H1 (cell line): Measurements from ENCODE around the gene NPTXR. TPM values are rescaled to one million over a fixed set of nuclear protein-coding genes. Genes with fewer than 3 reads are reported as not detected.
A peak's percentile ranks its signal among the peaks of the same experiment; 100 is the strongest.

Experiments
- CTCF ChIA-PET: fragments of 300-600 bp; sonication (Branson Sonifier 250); formaldehyde crosslinking; loops from one replicate; lab custom pipeline; 2021; ENCODE audit not compliant: partially characterized antibody; lab: Charles Lee
- POLR2A ChIA-PET: fragments of 300-600 bp; sonication (Branson Sonifier 250); formaldehyde crosslinking; loops from one replicate; lab custom pipeline; 2021; ENCODE audit warnings: inconsistent platforms; ENCODE audit not compliant: partially characterized antibody; lab: Charles Lee
- DNase-seq, 2 experiments: peaks; one replicate each; pipeline versions ENCODE4 v3.0.0 to v3.0.0-alpha.2; 2010 to 2022; ENCODE audit warnings: low spot score in 2 of 2, low read depth in 1 of 2, mixed read lengths in 1 of 2
- FAIRE-seq: peaks from 2 replicates; lab custom pipeline; 2011; peaks lifted over from hg19 to GRCh38; lab: Jason Lieb, UNC
- H2AFZ ChIP-seq: 2 replicates; pipeline ENCODE4 v1.8.1; 2012; ENCODE audit warnings: low read length, inconsistent platforms
- H2AK5ac ChIP-seq: 2 replicates; pipeline ENCODE4 v1.6.1; 2013; ENCODE audit warnings: low read depth, low read length
- H2BK120ac ChIP-seq: replicated peaks from 2 replicates; pipeline ENCODE3; 2013; ENCODE audit warnings: low read depth, low read length, inconsistent platforms
- H2BK12ac ChIP-seq: 2 replicates; pipeline ENCODE4 v1.6.1; 2013; ENCODE audit warnings: low read depth, low read length
- H2BK15ac ChIP-seq: 2 replicates; pipeline ENCODE4 v1.6.1; 2013; ENCODE audit warnings: low read length
- H2BK20ac ChIP-seq: 2 replicates; pipeline ENCODE4 v1.6.1; 2013; ENCODE audit warnings: low read length
- H2BK5ac ChIP-seq: 2 replicates; pipeline ENCODE4 v1.6.1; 2013; ENCODE audit warnings: low read depth, low read length
- H3K14ac ChIP-seq: 2 replicates; pipeline ENCODE4 v1.6.1; 2013; ENCODE audit warnings: inconsistent platforms; ENCODE audit not compliant: insufficient read length
- H3K18ac ChIP-seq: 2 replicates; pipeline ENCODE4 v1.6.1; 2013; ENCODE audit warnings: low read length; ENCODE audit errors: extremely low read depth
- H3K23ac ChIP-seq: 2 replicates; pipeline ENCODE4 v1.6.1; 2013; ENCODE audit warnings: inconsistent platforms; ENCODE audit not compliant: insufficient read length
- H3K23me2 ChIP-seq: 2 replicates; pipeline ENCODE4 v1.6.1; 2013; ENCODE audit warnings: low read depth, low read length
- H3K27ac ChIP-seq: 2 replicates; pipeline ENCODE4 v1.6.1; 2011; ENCODE audit warnings: low read depth, low read length, inconsistent platforms
- H3K27me3 ChIP-seq, 4 experiments: replicated peaks in 1 of 4; 1 replicate in 1 of 4; 2 replicates in 3 of 4; pipeline versions ENCODE4 v1.6.1 to v1.8.1; 2011 to 2013; ENCODE audit warnings: low read length in 3 of 4, mild to moderate bottlenecking in 3 of 4, inconsistent platforms in 2 of 4, mixed read lengths in 2 of 4, moderate library complexity in 1 of 4; ENCODE audit not compliant: control insufficient read depth in 3 of 4, insufficient read depth in 3 of 4; ENCODE audit errors: extremely low read depth in 1 of 4
- H3K36me3 ChIP-seq, 4 experiments: 2 replicates each; pipeline versions ENCODE4 v1.6.1 to v1.8.1; 2011 to 2013; ENCODE audit warnings: mild to moderate bottlenecking in 4 of 4, low read length in 3 of 4, moderate library complexity in 2 of 4, control low read depth in 1 of 4, inconsistent platforms in 1 of 4; ENCODE audit not compliant: insufficient read depth in 4 of 4, control insufficient read depth in 2 of 4
- H3K4ac ChIP-seq: replicated peaks from 2 replicates; pipeline ENCODE3; 2013; ENCODE audit warnings: low read length, low read depth, mixed read lengths, inconsistent platforms; ENCODE audit not compliant: insufficient read length
- H3K4me1 ChIP-seq, 4 experiments: replicated peaks in 1 of 4; 1 replicate in 1 of 4; 2 replicates in 3 of 4; pipeline versions ENCODE4 v1.6.1 to v1.8.1; 2011 to 2013; ENCODE audit warnings: low read length in 3 of 4, inconsistent platforms in 2 of 4, mixed read lengths in 1 of 4; ENCODE audit not compliant: insufficient read depth in 4 of 4, control insufficient read depth in 3 of 4
- H3K4me2 ChIP-seq, 2 experiments: 2 replicates each; pipeline versions ENCODE4 v1.6.1 to v1.8.1; 2011 to 2013; ENCODE audit warnings: low read depth in 2 of 2, low read length in 2 of 2, control low read depth in 1 of 2, inconsistent platforms in 1 of 2, mild to moderate bottlenecking in 1 of 2; ENCODE audit not compliant: insufficient read depth in 1 of 2
- H3K4me3 ChIP-seq, 4 experiments: fragments of 200-600, 300-600 bp in 1 of 4; sonication (generic), shearing (Covaris generic), sonication (Bioruptor Twin) in 1 of 4; 2 replicates each; pipeline versions ENCODE4 v1.5.1 to v1.8.1; 2011 to 2016; ENCODE audit warnings: low read length in 4 of 4, low read depth in 3 of 4, control low read depth in 2 of 4, inconsistent platforms in 2 of 4, mild to moderate bottlenecking in 2 of 4, mixed read lengths in 1 of 4, moderate library complexity in 1 of 4; ENCODE audit not compliant: insufficient read depth in 2 of 4; ENCODE audit errors: extremely low read depth in 1 of 4
- H3K56ac ChIP-seq: replicated peaks from 2 replicates; pipeline ENCODE3; 2013; ENCODE audit warnings: low read depth, mild to moderate bottlenecking, mixed read lengths, low read length, inconsistent platforms; ENCODE audit not compliant: insufficient read length
- H3K79me1 ChIP-seq: 2 replicates; pipeline ENCODE4 v1.6.1; 2013; ENCODE audit warnings: low read depth, low read length, control low read depth
- H3K79me2 ChIP-seq, 2 experiments: 2 replicates each; pipeline versions ENCODE4 v1.6.1 to v1.8.1; 2012 to 2013; ENCODE audit warnings: low read length in 2 of 2, mild to moderate bottlenecking in 2 of 2, inconsistent platforms in 1 of 2; ENCODE audit not compliant: insufficient read depth in 2 of 2, control insufficient read depth in 1 of 2
- H3K9ac ChIP-seq, 4 experiments: replicated peaks in 1 of 4; 1 replicate in 1 of 4; 2 replicates in 3 of 4; pipeline versions ENCODE4 v1.6.1 to v1.8.1; 2011 to 2013; ENCODE audit warnings: low read depth in 3 of 4, low read length in 3 of 4, control low read depth in 2 of 4, mild to moderate bottlenecking in 2 of 4, moderate library complexity in 2 of 4, inconsistent platforms in 1 of 4; ENCODE audit errors: extremely low read depth in 1 of 4
- H3K9me3 ChIP-seq, 2 experiments: 2 replicates each; pipeline versions ENCODE4 v1.6.1 to v1.8.1; 2012 to 2013; ENCODE audit warnings: mild to moderate bottlenecking in 2 of 2, moderate library complexity in 2 of 2, control low read depth in 1 of 2, inconsistent platforms in 1 of 2, low read depth in 1 of 2, low read length in 1 of 2, mixed read lengths in 1 of 2; ENCODE audit not compliant: insufficient read depth in 2 of 2
- H4K20me1 ChIP-seq, 2 experiments: replicated peaks in 1 of 2; 2 replicates each; pipeline versions ENCODE3 to v1.8.1; 2011 to 2013; ENCODE audit warnings: inconsistent platforms in 2 of 2, low read length in 2 of 2, mild to moderate bottlenecking in 1 of 2; ENCODE audit not compliant: insufficient read depth in 2 of 2, control insufficient read depth in 1 of 2
- H4K5ac ChIP-seq: 2 replicates; pipeline ENCODE4 v1.6.1; 2013; ENCODE audit warnings: low read length, low read depth, mixed read lengths, inconsistent platforms; ENCODE audit not compliant: insufficient read length
- H4K8ac ChIP-seq: 2 replicates; pipeline ENCODE4 v1.8.0; 2013; ENCODE audit warnings: mild to moderate bottlenecking, moderate library complexity, low read length, inconsistent platforms; ENCODE audit not compliant: insufficient read depth; ENCODE audit errors: extremely low read depth
- H4K91ac ChIP-seq: replicated peaks from 2 replicates; pipeline ENCODE3; 2013; ENCODE audit warnings: low read length, mixed read lengths, inconsistent platforms; ENCODE audit not compliant: insufficient read length
- USF2 ChIP-seq: IDR thresholded peaks from 2 replicates; pipeline ENCODE4 v1.6.1; 2011; ENCODE audit warnings: low read length, improper control_type of control experiment
- whole genome bisulfite sequencing, 2 experiments: shearing (Covaris generic) in 1 of 2; methylation state at CpG; one replicate each; pipeline versions ENCODE4 v1.1.6 to v1.1.7; 2013 to 2015; ENCODE audit warnings: low lambda C conversion rate in 2 of 2, mixed read lengths in 2 of 2, inconsistent platforms in 1 of 2, low coverage in 1 of 2, missing lambda C conversion rate in 1 of 2; ENCODE audit not compliant: insufficient replicate concordance in 2 of 2, insufficient coverage in 1 of 2, insufficient read length in 1 of 2; ENCODE audit errors: extremely low coverage in 1 of 2, missing lambda C conversion rate in 1 of 2; 5-methylcytosine and 5-hydroxymethylcytosine counted together
- polyA plus RNA-seq, 7 experiments: library from polyadenylated mRNA; depleted of rRNA in 3 of 7; stranded (reverse) in 5 of 7; unstranded in 2 of 7; fragments of >200 nt in 5 of 7; fragments of 200-250 nt in 2 of 7; gene quantifications; 1 replicate in 5 of 7; 2 replicates in 1 of 7; 4 replicates in 1 of 7; pipeline versions ENCODE4 v1.2.1 to v1.2.3, GENCODE V29; 2011 to 2013; ENCODE audit warnings: missing spikeins in 2 of 7, mixed read lengths in 2 of 7
- total RNA-seq: library from RNA; stranded (reverse); fragmentation: NEBNext Ultra II Directional; extraction: Animal tissue kit (Norgen Biotek cat#: 25700); gene quantifications from 2 replicates; pipeline ENCODE4 v1.2.1, GENCODE V29; 2021

NPTXR gene
- total and polyA plus RNA-seq, 2 of the 8 experiments (the other 6 are each of a cell fraction or from before 2014, with no cell fraction given): 3.7 to 6.4 TPM

- Histone ChIP-seq H3K4ac (no peak overlapping the region), H3K18ac (no peak overlapping the region), H3K14ac (no peak overlapping the region), H3K27ac (no peak overlapping the region), H3K4me1 (peaks cover 0 to 6% (median 2%) of the 10 kb centered on the region in 4 experiments; a peak in 2 of 7 replicates), H3K9me3 (no peaks in the 10 kb centered on the region), H3K4me2 (no peak overlapping the region), H4K5ac (no peak overlapping the region), H2BK15ac (no peak overlapping the region), H3K56ac (no peak overlapping the region), H3K23ac (no peak overlapping the region), H2AK5ac (no peak overlapping the region), H2BK20ac (no peak overlapping the region), H3K23me2 (no peaks in the 10 kb centered on the region), H2BK12ac (no peak overlapping the region), H3K79me2 (no peaks in the 10 kb centered on the region), H2AFZ (no peak overlapping the region), H2BK5ac (no peak overlapping the region), H3K9ac (no peak overlapping the region), H3K4me3 (no peak overlapping the region), H2BK120ac (no peak overlapping the region), H4K91ac (peak overlapping the region; percentile 58), H4K20me1 (no peaks in the 10 kb centered on the region), H3K79me1 (peaks cover 3% of the 10 kb centered on the region; the same call in 1 of the 2 replicates), H4K8ac (no peak overlapping the region), H3K27me3 (no peaks in the 10 kb centered on the region), H3K36me3 (no peaks in the 10 kb centered on the region)
- ChIA-PET POLR2A (interaction anchor here (1.3 kb wide), 1 partner anchor 13 kb away, joined by 3 read pairs; no protein-coding TSS in a partner anchor), CTCF (interaction anchor here (0.6 to 6.8 kb wide), 8 partner anchors 8 to 488 kb away, joined by 3 to 53 read pairs (median 4); partner anchors contain the start of gene NPTXR)
- TF ChIP-seq USF2: no peak
- no peak for DNase-seq
- FAIRE-seq: no peak
- 80% methylated on average over 11 of the region's 11 CpGs; no CpG with 5 or more reads in 1 of the 2 experiments for WGBS, 2 experiments
Measured at GRCh38 chr22:38828191-38828590, 15.6 kb downstream of the NPTXR start.
